ENCODE results near the gene SACM1L. TPM values are rescaled to one million over a fixed set of nuclear protein-coding genes. Genes with fewer than 3 reads are reported as not detected.

Gene SACM1L
- total RNA-seq, 1 donor from 2014 or later, result 26.6 TPM

DNA sequence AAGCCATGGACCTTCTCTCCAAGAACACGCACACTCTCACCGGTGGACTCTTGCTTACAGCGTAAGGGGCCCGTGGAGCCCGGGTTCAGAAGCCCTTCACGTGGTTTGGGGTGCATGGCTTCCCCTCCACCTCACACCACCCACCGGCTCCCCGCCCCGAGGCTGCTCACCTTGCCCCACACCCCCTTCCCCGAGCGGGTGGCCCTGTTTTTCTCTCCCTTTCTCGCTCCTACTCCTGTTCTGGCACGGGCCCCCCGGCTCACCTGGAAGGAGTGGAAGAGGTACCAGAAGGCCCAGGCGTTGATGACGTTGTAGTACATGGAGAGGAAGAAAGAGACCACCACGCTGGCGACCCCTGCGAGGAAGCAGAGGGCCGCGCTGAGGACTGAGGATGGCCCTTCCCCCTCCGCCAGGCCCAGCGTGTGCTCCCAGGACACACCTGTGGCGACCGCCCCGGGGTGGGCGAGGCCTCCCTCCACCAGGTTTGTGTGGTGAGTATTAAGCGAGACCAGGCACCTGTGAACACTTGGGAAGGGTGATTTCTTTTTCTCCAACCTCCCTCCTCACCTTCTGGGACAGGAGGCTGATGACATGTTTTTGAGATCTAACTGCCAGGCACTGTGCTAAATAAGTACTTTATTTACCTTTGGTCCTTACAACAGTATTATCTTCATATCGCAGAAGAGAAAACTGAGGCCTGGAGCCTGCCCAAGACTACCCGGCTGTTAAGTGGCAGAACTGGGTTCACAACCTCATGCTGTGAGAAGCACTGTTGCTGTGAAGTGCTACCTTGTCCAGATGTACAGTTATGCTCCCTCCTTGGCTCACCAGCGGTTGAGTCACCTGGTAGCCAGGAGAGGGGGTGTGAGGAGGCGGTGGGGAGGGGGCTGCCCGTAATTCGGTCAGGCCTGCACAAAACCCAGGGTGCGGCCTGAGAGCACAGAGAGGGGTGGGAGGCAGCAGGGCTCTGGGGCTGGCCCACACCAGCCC is 90.8 kb downstream of the SACM1L start:
- Histone ChIP-seq H3K4me3 (ENCODE audit: low read depth, low read length) (no peak overlapping the region), H3K36me3 (ENCODE audit: control insufficient read depth, insufficient read depth, low read length) (no peaks in the 10 kb centered on the region), H3K27me3 (ENCODE audit: control insufficient read depth, insufficient read depth, low read length) (peaks cover 13% of the 10 kb centered on the region)
- TF ChIP-seq, protein P1, sequence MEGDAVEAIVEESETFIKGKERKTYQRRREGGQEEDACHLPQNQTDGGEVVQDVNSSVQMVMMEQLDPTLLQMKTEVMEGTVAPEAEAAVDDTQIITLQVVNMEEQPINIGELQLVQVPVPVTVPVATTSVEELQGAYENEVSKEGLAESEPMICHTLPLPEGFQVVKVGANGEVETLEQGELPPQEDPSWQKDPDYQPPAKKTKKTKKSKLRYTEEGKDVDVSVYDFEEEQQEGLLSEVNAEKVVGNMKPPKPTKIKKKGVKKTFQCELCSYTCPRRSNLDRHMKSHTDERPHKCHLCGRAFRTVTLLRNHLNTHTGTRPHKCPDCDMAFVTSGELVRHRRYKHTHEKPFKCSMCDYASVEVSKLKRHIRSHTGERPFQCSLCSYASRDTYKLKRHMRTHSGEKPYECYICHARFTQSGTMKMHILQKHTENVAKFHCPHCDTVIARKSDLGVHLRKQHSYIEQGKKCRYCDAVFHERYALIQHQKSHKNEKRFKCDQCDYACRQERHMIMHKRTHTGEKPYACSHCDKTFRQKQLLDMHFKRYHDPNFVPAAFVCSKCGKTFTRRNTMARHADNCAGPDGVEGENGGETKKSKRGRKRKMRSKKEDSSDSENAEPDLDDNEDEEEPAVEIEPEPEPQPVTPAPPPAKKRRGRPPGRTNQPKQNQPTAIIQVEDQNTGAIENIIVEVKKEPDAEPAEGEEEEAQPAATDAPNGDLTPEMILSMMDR (IDR thresholded peaks at IDR 0.05; ENCODE audit: insufficient read depth, low read length, severe bottlenecking), result no peak
- no peak for FAIRE-seq
- no peak for DNase-seq (ENCODE audit: low read depth)

DNA sequence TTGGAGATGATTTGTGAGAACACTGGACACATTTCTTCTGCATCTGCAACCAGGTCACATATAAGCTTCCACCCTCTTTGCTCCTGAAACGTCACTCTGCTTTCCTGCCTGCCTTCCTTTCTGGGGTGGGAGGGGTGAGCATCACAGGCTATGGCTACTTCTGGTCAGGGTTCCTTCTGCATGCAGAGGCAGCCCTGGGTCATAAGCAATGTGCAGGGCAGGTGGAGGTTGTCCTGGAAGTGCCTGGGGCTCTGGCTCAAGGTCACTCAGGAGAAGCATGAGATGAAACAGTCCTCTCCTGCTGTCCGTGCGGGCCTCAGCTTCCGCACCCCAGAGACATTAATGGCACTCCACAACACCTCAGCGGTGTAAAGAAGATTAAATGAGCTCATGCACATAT is 92.1 kb downstream of the SACM1L start:
- TF ChIP-seq, protein P1 (IDR thresholded peaks at IDR 0.05; ENCODE audit: insufficient read depth, low read length, severe bottlenecking), result no peak
- Histone ChIP-seq H3K4me3 (ENCODE audit: low read depth, low read length) (no peak overlapping the region), H3K27me3 (ENCODE audit: control insufficient read depth, insufficient read depth, low read length) (peaks cover 9% of the 10 kb centered on the region), H3K36me3 (ENCODE audit: control insufficient read depth, insufficient read depth, low read length) (no peaks in the 10 kb centered on the region)
- no peak for DNase-seq (ENCODE audit: low read depth)
- FAIRE-seq, result no peak

DNA sequence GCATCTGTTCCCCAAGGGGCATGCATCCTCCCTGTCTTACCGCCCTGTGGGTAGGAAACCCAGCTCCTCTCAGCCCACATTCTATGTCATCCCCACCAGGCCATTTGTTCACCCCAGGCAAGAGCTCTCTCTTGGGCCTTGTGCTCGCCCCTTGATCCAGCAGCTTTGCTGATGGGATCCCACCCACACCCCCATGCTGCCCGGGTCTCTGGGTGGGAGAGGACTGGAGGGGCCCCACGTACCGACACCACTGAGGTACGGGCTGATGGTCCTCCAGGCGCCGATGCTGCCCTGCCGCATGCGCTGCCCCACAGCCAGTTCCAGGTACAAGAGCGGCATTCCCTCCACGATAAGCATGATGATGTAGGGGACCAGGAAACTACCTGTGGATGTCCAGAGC is 92.6 kb downstream of the SACM1L start:
- Histone ChIP-seq H3K36me3 (ENCODE audit: control insufficient read depth, insufficient read depth, low read length) (no peaks in the 10 kb centered on the region), H3K27me3 (ENCODE audit: control insufficient read depth, insufficient read depth, low read length) (peaks cover 8% of the 10 kb centered on the region), H3K4me3 (ENCODE audit: low read depth, low read length) (no peak overlapping the region)
- TF ChIP-seq, protein P1 (IDR thresholded peaks at IDR 0.05; ENCODE audit: insufficient read depth, low read length, severe bottlenecking), result no peak
- FAIRE-seq (no peak), DNase-seq (ENCODE audit: low read depth) (no peak)

DNA sequence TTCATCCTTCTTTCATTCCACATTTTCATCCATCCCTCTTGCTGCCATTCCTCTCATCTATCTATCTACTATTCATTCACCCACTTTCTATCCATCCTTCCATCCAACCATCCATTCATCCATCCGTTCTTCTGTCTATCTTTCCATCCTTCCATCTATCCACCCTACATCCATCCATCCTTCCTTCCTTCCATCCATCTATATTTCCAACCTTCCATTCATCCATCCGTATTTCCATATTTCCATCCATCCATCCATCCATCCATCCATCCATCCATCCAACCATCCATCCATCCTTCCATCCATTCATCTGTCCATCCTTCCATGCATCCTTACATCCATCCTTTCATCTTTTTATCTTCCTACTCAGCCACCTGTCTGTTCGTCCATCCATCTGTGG is 93.2 kb downstream of the SACM1L start:
- TF ChIP-seq, protein P1 (IDR thresholded peaks at IDR 0.05; ENCODE audit: insufficient read depth, low read length, severe bottlenecking), result no peak
- H3K36me3 ChIP-seq (ENCODE audit: control insufficient read depth, insufficient read depth, low read length), result no peaks in the 10 kb centered on the region
- no peak for FAIRE-seq
- H3K27me3 ChIP-seq (ENCODE audit: control insufficient read depth, insufficient read depth, low read length), result peaks cover 6% of the 10 kb centered on the region
- no peak for DNase-seq (ENCODE audit: low read depth)
- no peak overlapping the region for H3K4me3 ChIP-seq (ENCODE audit: low read depth, low read length)

DNA sequence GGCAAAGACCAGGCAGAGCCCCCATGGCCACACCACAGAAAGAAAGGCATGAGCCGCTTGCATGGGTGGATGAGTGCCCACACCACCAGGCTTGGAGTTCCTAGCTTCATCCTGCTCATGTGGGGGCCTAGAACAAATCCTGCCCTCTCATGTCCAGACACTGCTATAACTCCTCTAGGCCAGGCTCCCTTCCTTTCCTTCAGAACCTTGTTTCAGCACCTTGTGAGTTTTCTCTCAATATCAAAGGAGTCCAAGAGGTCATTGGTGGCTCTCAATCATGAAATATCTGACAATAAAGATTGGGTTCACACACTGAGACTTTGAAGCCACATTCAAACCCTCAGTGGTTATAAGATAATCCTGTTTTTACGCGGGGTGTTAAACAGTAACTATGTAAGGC is 94.5 kb downstream of the SACM1L start:
- no peak for DNase-seq (ENCODE audit: low read depth)
- H3K36me3 ChIP-seq (ENCODE audit: control insufficient read depth, insufficient read depth, low read length), result no peaks in the 10 kb centered on the region
- FAIRE-seq, result no peak
- TF ChIP-seq, protein P1 (IDR thresholded peaks at IDR 0.05; ENCODE audit: insufficient read depth, low read length, severe bottlenecking), result no peak
- H3K27me3 ChIP-seq (ENCODE audit: control insufficient read depth, insufficient read depth, low read length), result peaks cover 6% of the 10 kb centered on the region
- H3K4me3 ChIP-seq (ENCODE audit: low read depth, low read length), result no peak overlapping the region
